ENCODE results near the gene CAMTA1.
A peak's percentile ranks its signal among the peaks of the same experiment; 100 is the strongest.

Gene CAMTA1

GRCh38 chr1:7177438-7178146 lies 392.3 kb downstream of the CAMTA1 start:
- no peak for DNase-seq

- DNase-seq, result no peak
These were observed 393.1 kb downstream of the CAMTA1 start for GRCh38 chr1:7178336-7178735.

- DNase-seq, result no peak
These were observed 393.5 kb downstream of the CAMTA1 start for GRCh38 chr1:7178741-7179140.

DNA sequence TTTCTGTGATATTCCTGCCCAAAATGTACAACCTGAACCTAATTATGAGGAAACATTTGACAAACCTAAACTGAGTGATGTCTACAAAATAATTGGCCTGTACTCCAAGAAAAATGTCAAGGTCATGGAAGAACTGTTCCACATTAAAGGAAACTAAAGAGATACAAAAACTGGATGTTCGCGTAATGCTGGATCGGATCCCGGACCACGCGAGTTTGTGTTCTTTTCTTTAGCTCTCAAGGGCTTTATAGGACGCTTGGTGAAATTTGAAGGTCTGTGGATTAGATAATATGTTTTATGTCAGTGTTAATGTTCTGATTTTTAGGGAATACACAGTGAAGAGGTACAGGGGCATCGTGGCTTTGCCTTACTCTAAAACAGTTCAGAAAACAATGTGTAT lies 400.5 kb downstream of the CAMTA1 start:
- no peak for DNase-seq

- peak; percentile 47 for DNase-seq
These were observed 401.3 kb downstream of the CAMTA1 start for GRCh38 chr1:7186382-7187111.

GRCh38 chr1:7187112-7187493 lies 401.8 kb downstream of the CAMTA1 start:
- DNase-seq, result no peak

- no peak for DNase-seq
These were observed 405.0 kb downstream of the CAMTA1 start for GRCh38 chr1:7190261-7190660.

DNA sequence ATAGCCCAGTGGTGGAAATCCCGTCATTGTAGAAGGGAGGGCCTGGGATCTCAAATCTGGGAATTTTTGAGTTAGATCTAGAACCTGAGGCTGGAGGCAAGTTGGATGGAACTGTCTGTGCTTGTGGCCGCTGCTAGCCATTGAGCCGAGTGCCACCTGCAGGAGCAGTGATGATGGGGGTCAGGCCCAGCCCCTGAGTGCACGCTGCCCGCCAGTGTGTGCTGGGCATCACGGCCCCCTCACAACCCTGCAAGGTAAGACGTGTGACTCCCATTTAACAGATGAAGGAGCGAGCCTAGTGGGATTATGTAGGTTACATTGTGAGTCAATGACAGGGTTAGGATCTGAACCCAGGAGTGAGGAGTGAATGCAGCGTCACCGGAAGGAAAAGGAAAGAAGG lies 407.2 kb downstream of the CAMTA1 start:
- DNase-seq, result no peak

DNA sequence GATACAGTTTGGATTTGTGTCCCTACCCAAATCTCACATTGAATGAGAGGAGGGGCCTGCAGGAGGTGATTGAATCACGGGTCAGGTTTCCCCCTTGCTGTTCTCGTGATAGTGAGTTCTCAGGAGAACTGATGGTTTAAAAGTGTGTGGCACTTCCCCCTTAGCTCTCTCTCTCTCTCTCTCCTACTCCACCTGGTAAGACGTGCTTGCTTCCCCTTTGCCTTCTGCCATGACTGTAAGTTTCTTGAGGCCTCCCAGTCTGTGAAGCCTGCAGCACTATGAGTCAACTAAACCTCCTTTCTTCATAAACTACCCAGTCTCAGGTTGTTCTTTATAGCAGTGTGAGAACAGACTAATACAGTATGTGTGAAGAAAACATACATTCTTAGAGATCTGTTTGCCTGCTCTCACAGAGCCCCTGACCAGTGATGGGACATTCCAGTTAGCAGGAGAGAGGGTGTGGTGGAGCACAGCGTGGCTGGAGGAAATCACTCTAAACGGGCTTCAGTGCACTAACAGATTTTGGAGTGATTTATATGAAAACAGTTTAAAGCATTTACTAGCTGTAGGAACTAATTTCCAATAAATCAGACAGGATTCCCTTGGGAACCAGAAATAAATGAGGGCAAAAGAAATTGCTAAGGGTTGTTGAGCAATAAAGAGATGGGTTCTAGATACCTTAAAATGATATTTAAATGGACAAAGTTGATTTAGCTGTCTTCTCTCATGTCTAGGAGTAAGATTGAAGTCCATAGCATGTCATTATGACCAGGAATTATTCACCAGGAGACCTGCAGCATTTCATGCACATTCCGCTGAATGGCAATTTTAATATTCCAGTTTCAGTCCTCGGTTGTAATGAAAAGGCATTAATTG lies 411.0 kb downstream of the CAMTA1 start:
- DNase-seq, result no peak

- no peak for DNase-seq
These were observed 413.4 kb downstream of the CAMTA1 start for GRCh38 chr1:7198664-7199063.

DNA sequence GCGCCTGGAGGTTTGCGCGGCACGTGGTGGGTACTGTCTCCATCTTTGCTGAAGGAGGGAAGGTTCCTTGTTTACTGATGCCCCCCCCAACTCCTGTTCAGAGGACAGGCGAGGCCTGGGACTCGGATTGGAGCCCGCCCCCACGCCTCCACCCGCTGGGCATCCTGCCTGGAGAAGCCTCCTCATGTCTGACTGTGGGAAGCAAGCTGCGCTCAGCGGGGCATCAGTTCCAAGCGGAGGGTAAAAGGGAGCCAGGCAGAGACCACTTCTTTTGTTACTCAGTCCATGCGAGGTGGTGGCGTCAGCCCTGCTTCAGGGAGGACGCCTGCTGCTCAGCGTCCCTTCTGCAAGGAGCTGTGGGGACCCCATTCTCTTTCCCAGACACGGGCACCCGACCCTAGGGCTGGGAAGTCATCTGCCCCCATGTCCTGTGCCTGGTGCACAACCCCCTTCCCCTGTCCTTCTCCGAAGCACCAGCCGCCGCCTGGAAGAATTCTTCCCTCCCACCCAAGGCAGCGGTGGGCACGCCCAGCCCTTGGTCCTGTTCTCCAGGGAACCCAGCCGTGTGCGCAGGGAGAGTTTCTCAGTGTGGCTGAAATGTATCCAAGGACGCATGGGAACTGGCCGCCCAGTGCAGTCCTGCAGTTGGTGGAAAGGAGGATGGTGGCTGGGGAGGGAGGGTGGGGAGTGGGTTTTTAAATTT lies 414.0 kb downstream of the CAMTA1 start:
- DNase-seq, result peak; percentile 88

DNA sequence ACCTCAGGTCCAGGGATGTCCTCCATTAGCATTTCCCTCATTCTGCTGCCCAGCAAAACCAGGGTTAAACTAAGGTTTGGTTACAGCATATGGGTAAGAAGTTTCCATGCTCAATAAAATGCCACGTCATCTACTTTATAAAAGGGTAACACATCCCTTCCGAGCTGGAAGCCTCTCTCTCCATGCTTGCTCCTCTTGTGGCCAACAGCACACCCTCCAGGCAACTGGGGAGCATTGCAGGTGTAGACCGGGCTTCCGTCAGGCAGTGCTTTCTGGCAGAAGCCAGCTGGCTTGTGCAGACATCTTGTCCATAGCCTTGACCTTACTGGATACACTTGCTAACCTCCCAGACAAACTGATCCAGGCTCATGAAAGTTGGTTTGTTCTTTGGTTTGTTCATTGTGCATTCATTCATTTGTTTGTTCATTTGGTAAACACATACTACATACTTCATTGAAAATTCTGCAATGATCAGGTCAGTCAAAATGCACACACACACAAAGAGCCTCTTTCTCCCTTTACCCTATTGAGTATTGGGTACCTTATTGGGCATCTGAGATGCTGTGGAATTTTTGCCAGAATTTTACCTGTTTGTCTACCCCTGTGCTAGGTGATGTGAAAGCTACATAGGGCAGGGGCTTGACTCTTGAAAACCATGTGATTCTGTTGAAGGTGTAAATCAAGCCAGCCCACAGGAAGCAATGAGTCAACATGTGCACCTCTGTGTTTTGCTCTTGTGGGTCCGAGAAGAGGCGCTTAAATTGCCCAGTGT lies 422.8 kb downstream of the CAMTA1 start:
- peak; percentile 67 for DNase-seq

- DNase-seq, result no peak
These were observed 423.5 kb downstream of the CAMTA1 start for GRCh38 chr1:7208647-7209180.

GRCh38 chr1:7209336-7209735 lies 424.1 kb downstream of the CAMTA1 start:
- no peak for DNase-seq

- peak; percentile 74 for DNase-seq
These were observed 433.1 kb downstream of the CAMTA1 start for GRCh38 chr1:7218210-7218832.

DNA sequence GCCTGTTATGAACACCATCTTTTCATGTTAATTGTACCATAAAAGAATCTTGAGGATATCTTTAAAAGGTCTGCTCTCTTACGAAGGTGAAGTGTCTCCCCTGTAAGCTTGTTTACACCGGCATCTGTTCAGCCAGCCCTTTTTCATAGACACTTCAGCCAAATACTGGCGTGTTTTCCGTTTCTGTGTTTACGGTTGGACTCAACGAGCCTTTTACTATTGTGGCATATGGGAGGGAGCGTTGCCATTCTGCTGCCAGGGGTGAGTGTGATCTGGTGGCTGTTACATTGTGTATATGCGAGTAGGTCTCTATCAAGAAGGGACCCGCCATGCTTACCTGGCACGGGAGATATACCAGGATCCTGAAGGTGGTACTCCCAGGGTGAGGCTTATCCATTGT lies 433.8 kb downstream of the CAMTA1 start:
- peak; percentile 81 for DNase-seq

DNA sequence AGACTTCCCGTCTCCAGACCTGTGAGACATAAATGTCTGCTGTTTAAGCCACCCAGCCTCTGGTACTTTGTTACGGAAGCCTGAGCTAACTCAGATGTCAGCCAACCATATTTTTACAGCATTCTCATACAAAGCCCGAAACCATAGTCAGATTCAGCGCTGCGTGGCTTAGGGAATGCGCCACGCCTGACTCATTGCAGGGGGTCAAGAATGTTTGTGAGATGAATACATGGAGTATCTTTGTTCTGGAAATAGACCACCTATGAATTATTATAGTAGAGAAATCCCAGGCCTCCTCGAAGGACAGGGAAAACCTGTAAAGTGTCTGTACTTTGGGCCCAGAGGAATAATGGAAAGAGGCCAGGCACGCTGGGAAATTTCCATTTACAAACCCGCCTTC lies 434.8 kb downstream of the CAMTA1 start:
- no peak for DNase-seq

DNA sequence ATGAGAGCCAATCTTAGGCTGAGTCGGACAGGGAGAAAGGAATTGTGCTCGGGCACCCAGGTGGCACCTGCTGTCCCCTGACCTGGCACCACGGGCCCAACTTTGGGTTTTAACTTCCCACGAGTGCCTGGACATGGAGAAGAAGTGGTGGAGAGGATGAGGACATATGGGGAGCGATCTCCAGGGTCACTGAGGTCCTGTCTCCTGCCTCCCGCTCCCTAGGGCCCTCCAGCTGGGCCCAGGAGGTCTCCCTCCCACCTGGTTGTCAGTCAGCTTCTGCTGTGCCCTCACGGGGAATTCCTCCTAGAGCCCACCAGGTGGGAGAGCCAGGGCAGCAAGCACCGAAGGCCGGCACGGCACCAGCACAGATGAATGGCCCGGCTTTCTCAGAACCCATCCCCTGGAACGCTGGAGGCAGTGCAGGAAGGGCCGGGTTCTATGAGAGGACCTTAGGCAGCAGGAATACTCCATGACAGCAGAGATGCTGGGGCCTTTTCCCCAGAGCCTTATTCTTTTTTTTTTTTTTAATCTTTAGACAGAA lies 435.5 kb downstream of the CAMTA1 start:
- DNase-seq, result no peak

- DNase-seq, result no peak
These were observed 436.8 kb downstream of the CAMTA1 start for GRCh38 chr1:7221826-7222694.

- DNase-seq, result no peak
These were observed 437.4 kb downstream of the CAMTA1 start for GRCh38 chr1:7222695-7223015.

Data from NCI-H345 (cell line).